Fibroblast of skin of scalp (primary cell): Measurements from ENCODE around the gene RBBP4.
"Not testable (repeated sequence)": the region's sequence is repeated elsewhere in the genome, so short reads cannot be mapped to it uniquely, and the experiment has no call there.

Source experiments
- DNase-seq: peaks from one replicate; pipeline ENCODE4 v3.0.0-alpha.2; 2013

Gene RBBP4

GRCh38 chr1:32695098-32695904, 44.3 kb downstream of the RBBP4 start:
- DNase-seq = peak; percentile 81

DNA sequence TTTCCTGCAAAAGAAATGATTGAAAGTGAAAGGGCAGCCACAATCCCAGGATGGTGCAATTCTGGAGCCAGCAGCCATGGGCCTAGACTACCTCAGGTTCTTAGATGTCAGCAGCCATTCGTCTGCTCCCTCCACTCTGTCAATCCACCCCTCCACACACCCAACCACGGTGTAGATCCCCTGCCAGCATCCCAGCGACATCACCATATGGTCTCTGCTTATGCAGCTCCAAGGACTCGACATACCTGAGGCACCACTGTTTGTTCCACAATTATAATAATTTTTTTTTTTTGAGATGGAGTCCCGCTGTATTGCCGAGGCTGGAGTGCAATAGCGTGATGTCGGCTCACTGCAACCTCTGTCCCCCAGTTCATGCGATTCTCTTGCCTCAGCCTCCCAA, 45.0 kb downstream of the RBBP4 start:
- no peak for DNase-seq

GRCh38 chr1:32696996-32697395, 46.0 kb downstream of the RBBP4 start:
- DNase-seq = not testable (repeated sequence)

DNA sequence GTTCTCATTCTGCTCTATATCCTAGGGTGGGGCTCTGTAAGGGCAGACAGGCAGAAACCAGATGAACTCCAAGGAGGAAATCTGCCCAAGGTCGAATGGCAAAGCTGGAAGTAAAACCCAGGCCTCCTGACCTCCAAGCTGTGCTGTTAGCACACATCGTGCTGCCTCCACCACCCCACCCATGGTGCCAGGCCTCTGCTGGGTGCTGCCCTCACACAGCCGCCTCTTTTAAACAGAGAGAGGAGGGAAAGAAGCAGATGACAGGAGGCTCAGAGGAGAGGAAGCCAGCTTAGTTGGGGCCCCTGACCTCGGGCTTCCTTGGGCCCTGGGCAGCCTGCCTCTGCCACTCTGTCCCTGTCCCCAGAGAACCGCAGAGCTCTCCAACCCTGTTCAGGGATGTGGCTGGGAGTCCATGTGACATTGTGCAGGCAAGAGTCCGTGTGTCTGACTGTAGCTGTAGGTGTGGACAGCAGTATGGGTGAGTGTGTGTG, 50.5 kb downstream of the RBBP4 start:
- no peak for DNase-seq

GRCh38 chr1:32701951-32702598, 51.1 kb downstream of the RBBP4 start:
- DNase-seq = peak; percentile 61

- DNase-seq = peak; percentile 97
Measured at GRCh38 chr1:32702599-32703478, 51.8 kb downstream of the RBBP4 start, which contains the start of gene SYNC. SYNC (minus strand) TSS chr1:32702770; CDS start chr1:32702660, 110 bp downstream.

DNA sequence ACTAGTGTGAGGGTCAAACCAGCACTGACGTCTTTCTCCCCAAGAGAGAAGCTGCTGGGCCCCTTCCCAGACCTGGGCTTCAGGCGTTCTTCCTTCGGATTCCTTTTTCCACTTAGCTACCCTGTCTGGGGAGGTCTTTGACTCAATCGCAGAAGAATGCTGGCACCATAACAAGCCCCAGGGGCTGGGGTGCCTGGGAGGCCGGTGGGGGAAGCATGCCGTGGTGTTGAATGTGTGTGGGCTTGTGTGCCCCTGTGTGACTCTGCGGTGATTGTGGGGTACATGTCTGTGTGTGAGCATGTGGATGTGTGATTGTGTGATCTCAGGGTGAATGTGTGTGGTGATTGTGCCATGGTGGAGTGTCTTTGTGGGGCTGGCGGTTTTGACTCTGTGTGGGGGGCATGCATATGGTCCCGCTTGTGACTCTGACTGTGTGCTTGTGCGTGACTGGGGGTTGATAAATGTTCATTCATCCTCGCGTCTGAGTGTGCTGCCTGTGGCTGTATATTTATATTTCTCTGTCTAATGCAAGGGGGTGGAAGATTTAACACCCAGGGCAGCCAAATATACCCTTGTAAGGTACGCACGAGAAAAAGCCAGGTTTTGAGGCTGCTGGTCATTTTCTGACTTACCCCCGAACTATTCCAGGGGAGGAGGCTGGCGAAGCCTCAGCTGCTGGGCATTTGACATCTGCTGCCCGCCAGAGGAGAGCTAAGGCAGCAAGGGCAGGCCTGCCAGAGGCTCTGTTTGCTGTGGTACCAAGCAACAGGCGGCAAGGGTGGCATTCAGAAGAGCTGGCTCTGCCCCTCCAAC, 52.7 kb downstream of the RBBP4 start:
- peak; percentile 100 for DNase-seq

DNA sequence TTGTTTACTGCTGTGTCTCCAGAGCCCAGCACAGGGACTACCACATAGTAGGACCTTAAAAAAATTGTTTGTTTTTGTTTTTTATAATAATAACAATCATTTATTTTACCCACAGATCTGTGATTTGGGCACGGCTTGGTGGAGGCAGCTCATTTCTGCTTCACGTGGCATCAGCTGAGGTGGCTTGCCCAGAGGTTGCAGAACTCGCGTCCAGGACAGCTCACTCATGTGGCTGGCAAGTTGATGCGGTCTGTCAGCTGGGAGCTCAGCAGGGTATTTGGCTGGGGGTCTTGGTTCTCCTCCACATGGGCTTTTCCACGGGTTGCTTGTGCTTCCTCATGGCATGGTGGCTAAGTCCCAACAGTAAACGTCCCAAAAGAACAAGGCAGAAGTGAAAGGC, 54.5 kb downstream of the RBBP4 start:
- DNase-seq = no peak

DNA sequence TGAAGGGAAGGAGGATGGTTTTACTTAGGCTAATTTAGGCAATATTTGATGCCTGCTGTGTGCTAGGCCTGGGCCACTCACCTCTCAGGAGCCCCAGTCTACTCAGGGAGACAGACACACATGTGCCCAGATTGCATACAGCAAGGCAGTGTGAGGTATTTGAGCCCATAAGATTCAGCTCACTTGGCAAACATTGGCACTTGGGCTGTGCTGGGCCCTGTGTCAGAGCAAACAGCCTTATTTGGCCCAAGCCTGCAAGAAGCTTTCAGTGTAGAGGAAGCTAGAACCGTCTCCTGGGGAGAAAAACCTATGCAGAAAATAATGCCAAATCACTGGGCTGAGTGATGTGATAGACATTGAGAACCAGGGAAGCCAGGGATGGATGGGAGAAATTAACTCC, 55.5 kb downstream of the RBBP4 start:
- peak; percentile 44 for DNase-seq

DNA sequence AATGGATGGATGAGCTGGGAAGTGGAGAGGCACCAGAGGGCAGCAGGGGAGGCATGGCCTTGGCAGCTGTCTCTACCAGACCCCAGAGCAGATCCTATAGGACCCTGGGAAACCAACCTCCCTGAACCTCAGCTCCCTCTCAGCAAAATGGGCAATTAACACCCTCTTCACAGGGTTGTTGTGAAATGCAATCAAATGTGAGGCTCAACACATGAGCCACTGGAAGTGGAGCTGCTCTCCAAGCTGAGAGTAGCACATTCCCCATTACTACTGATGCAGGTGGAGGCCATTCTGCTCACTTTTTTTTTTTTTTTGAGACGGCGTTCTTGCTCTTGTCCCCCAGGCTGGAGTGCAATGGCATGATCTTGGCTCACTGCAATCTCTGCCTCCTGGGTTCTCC, 58.1 kb downstream of the RBBP4 start:
- no peak for DNase-seq

- no peak for DNase-seq
Measured at GRCh38 chr1:32709476-32709875, 58.5 kb downstream of the RBBP4 start.

- not testable (repeated sequence) for DNase-seq
Measured at GRCh38 chr1:32711221-32711620, 60.2 kb downstream of the RBBP4 start.

DNA sequence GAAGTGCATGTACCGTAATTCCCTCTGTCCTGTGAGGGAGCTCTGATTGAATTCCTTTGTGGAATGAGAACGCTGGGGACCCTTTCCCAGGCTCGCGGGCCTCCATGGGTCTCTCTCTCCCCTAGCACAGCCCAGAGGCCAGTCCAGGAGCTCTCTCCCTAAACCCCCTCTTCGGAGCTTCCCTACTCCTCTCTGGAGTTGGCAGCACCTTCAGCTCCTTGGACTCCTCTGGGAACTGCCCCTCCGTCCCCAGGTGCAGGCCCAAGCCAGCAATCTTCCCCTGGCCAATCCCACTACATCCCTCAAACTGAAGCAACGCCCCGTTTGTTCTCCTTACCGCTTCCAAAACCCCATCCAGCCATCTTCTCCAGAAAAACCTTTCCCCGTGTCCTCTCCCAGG, 62.1 kb downstream of the RBBP4 start:
- DNase-seq = no peak

DNA sequence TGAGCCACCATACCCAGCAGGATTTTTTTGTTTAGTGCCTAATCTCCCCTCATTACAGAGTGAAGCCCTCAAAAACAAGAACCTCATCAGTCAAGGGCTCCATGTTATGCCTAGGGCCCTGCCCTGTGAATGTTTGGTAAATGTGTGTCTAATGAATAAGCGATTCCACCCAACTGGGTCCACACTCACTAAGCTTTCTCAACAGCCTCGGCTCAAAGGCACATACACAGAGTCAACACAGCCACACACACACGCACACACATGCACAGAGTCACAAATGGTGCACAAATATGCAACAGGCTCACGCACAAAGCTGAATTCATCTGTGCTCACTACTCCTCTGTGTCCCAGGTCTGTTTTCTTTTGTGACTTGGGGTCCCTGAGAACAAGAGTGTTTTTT, 63.3 kb downstream of the RBBP4 start:
- DNase-seq = no peak

- no peak for DNase-seq
Measured at GRCh38 chr1:32715901-32716311, 64.9 kb downstream of the RBBP4 start.

DNA sequence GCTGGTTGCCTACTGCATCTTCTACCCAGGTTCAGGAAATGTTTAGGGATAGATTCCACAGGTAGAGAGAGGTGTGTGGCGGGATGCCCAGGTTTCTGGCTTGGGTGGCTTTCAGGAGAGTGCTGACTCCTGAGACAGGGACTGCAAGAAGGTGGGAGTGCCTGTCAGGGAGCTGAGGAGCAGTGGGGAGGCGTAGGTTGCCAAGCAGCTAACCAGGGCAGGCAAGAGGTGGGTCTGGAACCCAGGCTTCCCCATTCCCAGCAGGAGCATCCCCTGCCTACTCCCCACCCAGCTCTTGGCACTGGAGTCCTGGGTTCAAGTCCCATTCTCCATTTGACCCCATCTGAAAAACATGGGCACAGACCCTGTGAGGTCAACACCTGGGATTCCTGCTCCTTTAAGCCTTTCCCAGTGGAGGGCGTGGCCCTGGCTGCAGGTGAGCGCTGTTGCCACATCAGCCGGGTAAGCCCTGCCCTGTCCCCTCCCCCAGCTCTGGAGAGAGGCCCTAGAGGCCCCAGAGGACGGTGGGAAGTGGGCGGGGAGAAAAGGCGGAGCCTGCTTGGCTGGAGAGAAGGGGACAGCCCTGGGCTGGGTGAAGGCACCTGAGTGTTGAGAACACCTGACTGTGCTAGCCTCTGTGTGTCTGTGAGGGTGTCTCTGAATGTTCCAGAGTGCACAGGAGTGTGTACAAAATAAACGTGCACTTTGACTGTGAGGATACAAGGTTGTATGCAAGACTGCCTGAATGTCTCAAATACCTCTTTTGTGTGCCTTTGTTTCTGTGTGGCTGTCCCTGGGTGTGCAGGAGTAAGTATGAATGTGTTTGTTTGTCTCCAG, 65.5 kb downstream of the RBBP4 start:
- DNase-seq = no peak

DNA sequence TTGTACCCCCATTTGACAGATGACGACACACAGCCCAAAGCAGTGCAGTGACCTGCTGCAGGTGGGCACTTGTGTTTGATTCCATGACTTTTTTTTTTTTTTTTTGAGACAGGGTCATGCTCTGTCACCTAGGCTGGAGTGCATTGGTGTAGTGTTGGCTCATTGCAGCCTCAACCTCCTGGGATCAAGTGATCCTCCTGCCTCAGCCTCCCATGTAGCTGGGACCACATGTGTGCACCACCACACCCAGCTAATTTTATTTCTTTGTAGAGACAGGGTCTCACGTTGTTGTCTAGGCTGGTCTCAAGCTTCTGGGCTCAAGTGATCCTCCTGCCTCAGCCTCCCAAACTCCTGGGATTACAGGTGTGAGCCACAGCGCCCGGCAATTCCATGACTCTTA, 66.5 kb downstream of the RBBP4 start:
- DNase-seq = no peak

- no peak for DNase-seq
Measured at GRCh38 chr1:32718036-32718435, 67.0 kb downstream of the RBBP4 start.

GRCh38 chr1:32718527-32718926, 67.5 kb downstream of the RBBP4 start:
- DNase-seq = no peak

DNA sequence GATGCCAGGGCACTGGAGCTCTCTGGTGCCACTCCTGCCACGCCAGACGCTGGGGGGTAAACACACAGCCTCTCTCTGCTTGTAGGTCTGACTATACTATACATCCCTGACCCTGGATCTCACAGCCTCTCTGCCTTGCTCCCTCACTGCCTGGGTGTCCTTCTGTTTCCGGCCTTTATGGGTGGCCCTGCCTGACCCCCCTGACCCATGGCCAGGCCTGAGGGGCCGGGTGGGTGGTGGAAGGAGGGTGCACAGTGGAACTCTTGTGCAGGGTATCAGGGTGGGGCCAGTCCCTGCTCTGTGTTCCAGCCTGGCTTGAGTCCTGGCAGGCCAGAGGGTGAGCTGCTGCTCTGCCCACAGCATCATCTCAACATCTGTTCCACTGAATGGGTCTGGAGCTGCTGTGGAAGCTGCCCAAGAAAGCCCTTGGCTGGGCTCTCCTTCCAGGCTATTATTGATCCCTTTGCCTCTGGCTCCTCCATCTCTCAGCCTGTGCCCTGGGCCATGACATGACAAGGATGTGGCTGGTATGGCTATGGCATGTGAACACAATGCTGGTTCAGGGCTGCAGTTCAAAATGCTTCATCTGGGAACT, 68.8 kb downstream of the RBBP4 start:
- no peak for DNase-seq
